Measurements from ENCODE around the gene IPO13.

IPO13 gene

DNA sequence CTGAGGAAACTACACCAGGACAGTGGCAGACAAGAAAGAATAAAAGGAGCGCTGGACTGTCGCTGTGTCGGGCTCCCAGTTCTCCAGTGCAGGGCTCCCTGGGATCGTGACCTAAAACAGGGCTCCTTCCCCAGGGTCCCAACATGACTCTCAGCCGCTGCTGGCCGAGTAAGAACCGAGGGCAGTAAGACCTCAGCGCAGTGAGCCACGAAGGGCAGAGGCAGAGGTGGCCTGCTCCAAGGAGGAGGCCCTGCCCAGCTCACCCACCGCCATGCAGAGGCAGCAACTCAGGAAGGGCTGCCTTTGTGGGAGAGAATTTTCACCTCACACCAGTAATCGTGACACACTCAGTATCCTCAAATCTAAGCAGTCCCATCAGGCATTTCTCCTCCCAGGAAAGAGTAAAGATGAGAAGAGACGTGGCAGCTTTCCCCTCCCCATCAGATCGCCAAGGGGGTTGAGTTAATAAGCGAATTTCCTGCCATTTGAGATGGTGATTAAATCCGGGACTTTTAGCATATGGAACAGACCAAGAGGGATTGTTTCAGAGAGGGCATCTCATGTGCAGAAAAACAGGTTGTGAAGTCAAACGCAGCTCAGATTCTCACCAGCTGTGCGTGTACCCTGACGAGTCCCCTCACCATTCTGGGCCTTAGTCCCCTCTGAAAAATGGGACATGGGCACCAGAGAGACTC, 32.9 kb upstream of the IPO13 start:
- Mint-ChIP-seq H3K9me3 (no peaks in the 10 kb centered on the region), H3K36me3 (ENCODE audit: low read depth) (peaks cover under 1% of the 10 kb centered on the region), H3K27me3 (no peaks in the 10 kb centered on the region), H3K27ac (no peak overlapping the region), H3K4me1 (ENCODE audit: low read depth) (no peaks in the 10 kb centered on the region), H3K4me3 (no peak overlapping the region)
- intact Hi-C loops (cut with micrococcal nuclease), result no loop called here

DNA sequence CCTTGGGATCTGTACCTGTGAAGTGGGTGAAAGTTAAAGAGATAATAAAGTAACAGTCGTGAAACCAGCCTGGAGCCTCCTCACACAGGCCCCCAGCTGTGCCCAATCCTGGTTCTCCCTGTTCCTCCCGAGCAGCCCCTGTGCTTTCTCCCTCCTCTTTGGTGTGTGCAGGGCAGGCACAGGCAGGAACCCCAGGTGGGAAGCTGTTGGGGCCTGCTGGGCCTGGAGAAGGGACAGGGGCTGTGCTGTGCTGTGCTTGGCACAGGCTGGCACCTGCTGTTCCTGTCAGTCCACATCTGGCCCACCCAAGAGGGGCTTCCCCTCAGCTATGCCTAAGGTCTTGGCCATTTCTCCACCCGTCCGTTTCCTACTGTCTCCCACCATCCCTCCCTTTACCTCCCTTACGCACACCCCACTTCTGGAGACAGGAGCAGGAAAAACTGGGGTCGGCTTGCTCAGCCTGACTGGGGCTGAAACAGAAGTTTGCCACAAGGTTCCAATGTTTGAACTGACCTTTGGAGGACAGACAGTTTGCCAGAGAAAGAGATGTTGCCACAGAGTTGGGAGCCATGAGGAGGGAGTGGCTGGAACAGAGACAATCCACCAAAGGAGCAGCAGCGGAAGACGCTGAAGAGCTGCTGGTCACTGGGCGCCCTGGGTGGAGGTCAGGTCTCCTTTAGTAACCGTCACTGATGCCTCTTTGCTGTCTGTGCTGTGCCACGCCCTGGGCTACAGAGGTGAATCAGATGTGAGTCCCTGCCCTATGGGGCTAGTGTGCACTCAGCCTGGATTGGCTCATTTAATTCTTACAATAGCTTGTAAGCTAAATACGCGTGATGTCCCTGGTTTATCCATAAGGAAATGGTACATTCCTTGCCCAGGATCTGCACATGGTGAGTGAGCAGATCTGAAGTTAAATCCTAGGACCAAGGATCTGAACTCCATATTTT, 31.9 kb upstream of the IPO13 start:
- Mint-ChIP-seq H3K9me3 (no peaks in the 10 kb centered on the region), H3K27me3 (no peaks in the 10 kb centered on the region), H3K27ac (no peak overlapping the region), H3K4me1 (ENCODE audit: low read depth) (peaks cover 7% of the 10 kb centered on the region), H3K4me3 (no peak overlapping the region), H3K36me3 (ENCODE audit: low read depth) (no peaks in the 10 kb centered on the region)
- intact Hi-C loops (cut with micrococcal nuclease), result no loop called here

DNA sequence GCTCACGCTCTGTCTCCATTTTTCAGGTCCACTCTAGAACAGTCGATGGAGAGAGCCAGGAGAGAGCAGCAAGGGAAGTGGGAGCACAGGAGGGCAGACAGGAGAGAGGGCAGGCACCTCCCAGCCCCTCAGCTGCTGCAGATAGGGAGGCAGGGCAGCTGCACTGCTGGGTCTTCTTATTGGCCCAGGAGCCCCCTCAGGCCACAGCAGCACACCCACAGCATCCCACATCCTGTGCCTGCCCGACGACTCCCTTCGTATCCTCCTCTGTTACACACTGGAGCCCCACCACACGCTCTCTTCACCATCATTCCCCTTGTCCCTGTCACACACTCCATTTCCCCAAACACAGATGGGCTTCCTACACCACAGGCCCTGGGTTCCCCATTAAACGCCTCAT, 26.8 kb upstream of the IPO13 start:
- Mint-ChIP-seq H3K4me1 (ENCODE audit: low read depth) (peaks cover 21% of the 10 kb centered on the region), H3K27me3 (no peaks in the 10 kb centered on the region), H3K4me3 (no peak overlapping the region), H3K9me3 (no peaks in the 10 kb centered on the region), H3K36me3 (ENCODE audit: low read depth) (peaks cover 11% of the 10 kb centered on the region), H3K27ac (no peak overlapping the region)
- intact Hi-C loops (cut with micrococcal nuclease), result no loop called here

DNA sequence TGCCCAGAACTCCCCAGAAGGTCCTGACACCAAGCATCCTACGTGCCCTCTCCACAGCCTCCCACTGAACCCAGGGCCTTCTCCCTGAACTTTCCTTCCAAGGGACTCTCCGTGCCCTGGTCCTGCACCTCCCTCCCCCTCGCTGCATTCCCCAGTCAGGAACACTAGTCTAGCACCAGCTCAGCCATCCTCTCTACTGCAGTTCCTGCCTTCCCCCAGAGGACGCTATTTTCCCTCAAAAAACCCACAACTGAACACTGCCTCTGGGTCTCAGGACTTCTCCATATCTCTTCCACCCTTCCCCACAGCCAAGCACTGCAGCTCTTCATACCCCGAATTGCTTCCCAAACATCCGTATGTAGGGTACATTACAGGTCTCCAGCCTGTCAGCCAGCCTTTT, 25.7 kb upstream of the IPO13 start:
- intact Hi-C loops (cut with micrococcal nuclease), result no loop called here
- H3K4me3 Mint-ChIP-seq, result no peak overlapping the region
- no peak overlapping the region for H3K27ac Mint-ChIP-seq
- H3K9me3 Mint-ChIP-seq, result no peaks in the 10 kb centered on the region
- H3K27me3 Mint-ChIP-seq, result no peaks in the 10 kb centered on the region
- H3K36me3 Mint-ChIP-seq (ENCODE audit: low read depth), result peaks cover 18% of the 10 kb centered on the region
- peaks cover 21% of the 10 kb centered on the region for H3K4me1 Mint-ChIP-seq (ENCODE audit: low read depth)

DNA sequence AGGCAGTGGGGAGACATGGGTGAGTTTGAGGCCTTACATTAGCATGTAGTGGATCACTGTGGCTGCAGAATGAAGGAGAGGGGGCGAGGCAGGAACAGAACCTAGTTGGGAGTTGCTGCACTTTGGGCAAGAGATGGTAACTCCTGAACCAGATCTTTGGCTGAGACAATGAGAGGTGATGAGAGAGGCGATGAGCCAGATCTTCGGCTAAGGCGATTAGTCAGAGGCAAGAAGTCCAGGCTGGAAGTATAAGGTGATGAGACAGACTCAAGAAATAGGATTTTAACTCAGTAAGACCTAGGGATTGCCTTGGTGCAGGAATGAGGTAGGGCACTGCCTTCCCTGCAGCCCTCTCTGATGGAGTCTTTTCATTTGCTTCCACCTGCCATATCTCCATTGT, 22.2 kb upstream of the IPO13 start:
- intact Hi-C loops (cut with micrococcal nuclease), result no loop called here
- no peak overlapping the region for H3K4me3 Mint-ChIP-seq
- no peak overlapping the region for H3K27ac Mint-ChIP-seq
- H3K36me3 Mint-ChIP-seq (ENCODE audit: low read depth), result peaks cover 28% of the 10 kb centered on the region
- no peaks in the 10 kb centered on the region for H3K9me3 Mint-ChIP-seq
- peaks cover 17% of the 10 kb centered on the region for H3K4me1 Mint-ChIP-seq (ENCODE audit: low read depth)
- no peaks in the 10 kb centered on the region for H3K27me3 Mint-ChIP-seq

DNA sequence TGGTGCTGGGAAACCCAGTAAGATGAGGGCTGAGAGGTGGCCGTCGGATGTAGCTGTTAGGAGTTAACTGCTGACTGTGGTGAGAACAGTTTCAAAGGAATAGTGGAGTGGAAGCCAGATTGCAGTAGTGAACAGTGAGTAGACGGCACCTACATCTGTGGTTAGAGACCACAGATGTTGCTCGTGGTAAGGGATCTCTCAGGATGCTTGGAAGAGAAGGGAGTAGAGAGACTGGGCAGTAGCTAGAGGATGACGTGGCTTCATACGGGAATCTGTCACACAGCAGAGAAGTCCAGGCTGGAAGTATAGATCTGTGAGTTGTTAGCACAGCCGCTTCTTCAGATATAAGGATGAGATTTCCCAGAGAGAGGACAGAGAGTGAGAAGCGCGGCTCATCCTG, 20.9 kb upstream of the IPO13 start:
- H3K27ac Mint-ChIP-seq, result no peak overlapping the region
- peaks cover 28% of the 10 kb centered on the region for H3K36me3 Mint-ChIP-seq (ENCODE audit: low read depth)
- intact Hi-C loops (cut with micrococcal nuclease), result no loop called here
- no peaks in the 10 kb centered on the region for H3K9me3 Mint-ChIP-seq
- H3K27me3 Mint-ChIP-seq, result no peaks in the 10 kb centered on the region
- no peak overlapping the region for H3K4me3 Mint-ChIP-seq
- peaks cover 7% of the 10 kb centered on the region for H3K4me1 Mint-ChIP-seq (ENCODE audit: low read depth)

DNA sequence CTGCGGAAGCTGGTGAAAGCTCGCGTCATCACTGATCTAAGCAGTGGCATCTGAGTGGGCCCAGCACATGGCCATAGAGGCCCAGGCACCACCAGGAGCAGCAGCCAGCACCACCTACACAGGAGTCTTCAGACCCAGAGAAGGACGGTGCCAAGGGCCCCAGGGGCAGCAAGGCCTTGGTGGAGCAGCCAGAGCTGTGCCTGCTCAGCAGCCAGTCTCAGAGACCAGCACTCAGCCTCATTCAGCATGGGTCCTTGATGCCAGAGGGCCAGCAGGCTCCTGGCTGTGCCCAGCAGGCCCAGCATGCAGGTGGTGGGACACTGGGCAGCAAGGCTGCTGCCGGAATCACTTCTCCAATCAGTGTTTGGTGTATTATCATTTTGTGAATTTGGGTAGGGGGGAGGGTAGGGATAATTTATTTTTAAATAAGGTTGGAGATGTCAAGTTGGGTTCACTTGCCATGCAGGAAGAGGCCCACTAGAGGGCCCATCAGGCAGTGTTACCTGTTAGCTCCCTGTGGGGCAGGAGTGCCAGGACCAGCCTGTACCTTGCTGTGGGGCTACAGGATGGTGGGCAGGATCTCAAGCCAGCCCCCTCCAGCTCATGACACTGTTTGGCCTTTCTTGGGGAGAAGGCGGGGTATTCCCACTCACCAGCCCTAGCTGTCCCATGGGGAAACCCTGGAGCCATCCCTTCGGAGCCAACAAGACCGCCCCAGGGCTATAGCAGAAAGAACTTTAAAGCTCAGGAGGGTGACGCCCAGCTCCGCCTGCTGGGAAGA, 16.4 kb upstream of the IPO13 start:
- Mint-ChIP-seq H3K4me3 (no peak overlapping the region), H3K36me3 (ENCODE audit: low read depth) (peaks cover 16% of the 10 kb centered on the region), H3K27ac (no peak overlapping the region), H3K27me3 (peaks cover 16% of the 10 kb centered on the region), H3K9me3 (no peaks in the 10 kb centered on the region), H3K4me1 (ENCODE audit: low read depth) (peaks cover 22% of the 10 kb centered on the region)
- intact Hi-C loops (cut with micrococcal nuclease), result no loop called here

DNA sequence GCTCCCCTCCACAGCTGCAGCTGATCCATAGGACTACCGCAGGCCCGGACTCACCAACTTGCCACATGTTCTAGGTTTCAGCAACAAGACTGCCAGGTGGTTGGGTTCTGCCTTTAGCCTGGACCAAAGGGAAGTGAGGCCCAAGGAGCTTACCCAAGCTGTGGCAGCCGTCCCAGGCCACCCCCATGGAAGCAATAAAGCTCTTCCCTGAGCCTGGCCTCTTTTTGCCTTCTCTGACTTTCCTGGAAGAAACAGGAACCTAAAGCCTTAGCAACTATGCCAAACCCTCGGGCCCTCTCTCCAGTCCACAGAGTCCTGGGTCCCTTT, 15.8 kb upstream of the IPO13 start:
- Mint-ChIP-seq H3K4me1 (ENCODE audit: low read depth) (peaks cover 26% of the 10 kb centered on the region), H3K27ac (no peak overlapping the region), H3K36me3 (ENCODE audit: low read depth) (peaks cover 11% of the 10 kb centered on the region), H3K9me3 (no peaks in the 10 kb centered on the region), H3K4me3 (no peak overlapping the region), H3K27me3 (peaks cover 22% of the 10 kb centered on the region)
- intact Hi-C loops (cut with micrococcal nuclease), result no loop called here

DNA sequence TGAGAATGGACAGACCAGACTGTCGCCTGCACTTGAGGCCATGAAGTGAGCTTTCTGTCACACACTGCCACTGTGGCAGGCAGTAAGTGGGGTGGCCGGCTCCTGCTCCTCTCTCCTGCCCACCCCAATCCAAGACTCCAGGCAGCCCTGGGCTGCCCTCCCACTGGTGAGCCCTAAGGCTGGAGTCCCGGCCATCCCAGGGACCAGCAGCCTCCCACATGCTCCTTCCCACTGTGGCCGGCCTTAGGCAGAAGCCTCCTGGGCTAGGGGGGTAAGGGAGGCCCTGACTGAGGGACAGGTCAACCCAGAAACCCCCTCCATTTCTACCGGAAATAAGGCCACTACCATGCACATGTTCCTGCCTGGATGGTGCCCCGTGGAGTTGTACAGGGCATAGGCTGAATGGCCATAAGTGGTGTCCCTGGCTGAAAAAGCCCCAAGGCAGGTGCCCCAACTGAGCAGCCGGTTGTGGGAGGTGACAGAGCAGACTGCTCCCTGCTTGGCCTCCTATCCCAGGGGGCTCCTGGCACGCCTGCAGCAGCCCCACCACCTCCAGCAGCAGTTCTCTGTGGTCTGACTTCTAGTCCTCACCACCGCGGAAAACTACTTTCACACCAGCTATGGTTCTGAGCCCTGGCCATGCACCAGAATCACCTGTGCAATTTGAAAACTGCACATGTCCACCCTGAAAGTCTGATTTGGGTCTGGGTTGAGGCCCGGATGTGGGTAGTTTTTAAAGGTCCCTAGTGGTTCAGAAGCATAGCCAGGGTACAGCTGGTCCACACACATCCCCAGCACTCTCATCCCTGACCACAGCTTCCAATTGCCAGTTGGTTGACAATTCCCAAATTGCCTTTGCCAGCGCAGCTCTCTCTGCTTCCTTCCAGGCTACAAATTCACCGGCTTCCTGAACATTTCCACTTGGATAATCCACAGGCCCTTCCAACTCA, 14.8 kb upstream of the IPO13 start:
- Mint-ChIP-seq H3K27me3 (peaks cover 27% of the 10 kb centered on the region), H3K36me3 (ENCODE audit: low read depth) (peaks cover under 1% of the 10 kb centered on the region), H3K9me3 (no peaks in the 10 kb centered on the region), H3K27ac (no peak overlapping the region), H3K4me1 (ENCODE audit: low read depth) (peaks cover 30% of the 10 kb centered on the region), H3K4me3 (no peak overlapping the region)
- intact Hi-C loops (cut with micrococcal nuclease), result no loop called here

DNA sequence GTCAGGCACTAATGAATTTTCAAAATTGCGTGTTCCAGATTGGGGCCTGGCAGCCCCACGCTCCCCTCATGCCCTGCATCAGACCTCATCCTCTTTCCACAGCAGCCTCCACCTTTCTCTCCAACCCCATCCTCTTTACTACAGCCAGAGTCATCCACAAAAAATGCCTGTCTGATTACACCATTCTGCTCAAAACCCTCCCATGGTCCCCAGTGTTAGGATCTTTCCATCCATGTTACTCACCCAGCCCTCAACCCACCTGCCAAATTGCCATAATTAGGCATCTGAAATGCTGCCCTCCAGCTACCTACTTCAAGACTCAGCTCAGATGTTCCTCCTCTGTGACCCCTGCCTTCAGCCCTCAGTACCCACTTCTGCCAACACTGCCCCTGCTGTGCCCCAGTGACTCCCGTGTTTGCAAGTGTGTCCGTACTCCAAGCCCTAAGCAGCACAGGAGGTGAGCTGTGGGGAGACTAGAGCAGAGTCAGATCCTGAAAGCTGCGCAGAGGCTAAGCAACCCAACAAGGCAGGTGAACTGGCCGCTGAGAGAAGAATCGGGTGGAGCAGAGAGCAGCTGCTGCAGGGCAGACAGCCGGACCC, 13.9 kb upstream of the IPO13 start:
- intact Hi-C loops (cut with micrococcal nuclease), result no loop called here
- peaks cover 30% of the 10 kb centered on the region for H3K4me1 Mint-ChIP-seq (ENCODE audit: low read depth)
- H3K36me3 Mint-ChIP-seq (ENCODE audit: low read depth), result no peaks in the 10 kb centered on the region
- no peak overlapping the region for H3K27ac Mint-ChIP-seq
- H3K4me3 Mint-ChIP-seq, result peak overlapping the region; percentile 39
- H3K9me3 Mint-ChIP-seq, result no peaks in the 10 kb centered on the region
- peaks cover 27% of the 10 kb centered on the region for H3K27me3 Mint-ChIP-seq

DNA sequence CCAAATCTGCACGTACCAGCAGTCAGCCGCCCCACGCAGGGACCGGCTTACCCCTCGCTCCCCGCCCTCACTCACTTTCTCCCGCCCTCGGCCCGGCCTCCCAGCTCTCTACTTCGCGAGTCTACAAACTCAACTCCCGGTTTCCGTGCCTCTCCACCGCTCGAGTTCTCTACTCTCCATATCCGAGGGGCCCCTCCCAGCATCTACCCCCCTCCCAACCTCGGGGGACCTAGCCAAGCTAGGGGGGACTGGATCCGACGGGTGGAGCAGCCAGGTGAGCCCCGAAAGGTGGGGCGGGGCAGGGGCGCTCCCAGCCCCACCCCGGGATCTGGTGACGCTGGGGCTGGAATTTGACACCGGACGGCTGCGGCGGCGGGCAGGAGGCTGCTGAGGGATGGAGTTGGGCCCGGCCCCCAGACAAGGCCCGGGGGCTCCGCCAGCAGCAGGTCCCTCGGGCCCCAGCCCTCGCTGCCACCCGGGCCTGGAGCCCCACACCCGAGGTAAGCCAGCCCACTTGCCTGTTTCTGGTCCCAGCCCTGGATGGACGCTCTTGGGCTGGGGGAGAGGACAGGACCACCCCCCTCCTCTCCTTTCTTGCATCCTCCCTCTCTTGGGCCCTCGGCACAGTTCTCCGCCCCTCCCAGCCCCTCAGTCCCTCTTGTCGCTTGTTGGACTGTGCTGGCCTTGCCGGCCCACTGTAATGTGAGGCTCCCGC, 13.2 kb upstream of the IPO13 start, which contains the start of gene ARTN:
ARTN (plus strand) TSS at position 416 of the 715 bp plus-strand sequence. CDS start 1,856 bp downstream, outside the sequence.
- peaks cover 27% of the 10 kb centered on the region for H3K27me3 Mint-ChIP-seq
- no peaks in the 10 kb centered on the region for H3K9me3 Mint-ChIP-seq
- peak within 1 kb of the TSS; percentile 39 for H3K4me3 Mint-ChIP-seq
- H3K27ac Mint-ChIP-seq, result no peak within 1 kb of the TSS
- peaks cover 30% of the 10 kb centered on the region for H3K4me1 Mint-ChIP-seq (ENCODE audit: low read depth)
- no peaks in the 10 kb centered on the region for H3K36me3 Mint-ChIP-seq (ENCODE audit: low read depth)
- intact Hi-C loops (cut with micrococcal nuclease), result loop anchor here (1.0 to 2.0 kb wide), 2 partner anchors 170 to 403 kb away; partner anchors contain the start of gene PTPRF

All from dendritic cell treated with granulocyte-macrophage colony-stimulating factor and Interleukin-4, amounts not matched to agents 40 ng/mL and 50 ng/mL, for 4 days (primary cell).